ENCODE data around the gene ARHGAP24. TPM values are rescaled to one million over a fixed set of nuclear protein-coding genes. Genes with fewer than 3 reads are reported as not detected.
"Not testable (repeated sequence)": the region's sequence is repeated elsewhere in the genome, so short reads cannot be mapped to it uniquely, and the experiment has no call there.

The ARHGAP24 gene
- total RNA-seq, 2 donors from 2014 or later: 4.2 to 5.2 TPM

DNA sequence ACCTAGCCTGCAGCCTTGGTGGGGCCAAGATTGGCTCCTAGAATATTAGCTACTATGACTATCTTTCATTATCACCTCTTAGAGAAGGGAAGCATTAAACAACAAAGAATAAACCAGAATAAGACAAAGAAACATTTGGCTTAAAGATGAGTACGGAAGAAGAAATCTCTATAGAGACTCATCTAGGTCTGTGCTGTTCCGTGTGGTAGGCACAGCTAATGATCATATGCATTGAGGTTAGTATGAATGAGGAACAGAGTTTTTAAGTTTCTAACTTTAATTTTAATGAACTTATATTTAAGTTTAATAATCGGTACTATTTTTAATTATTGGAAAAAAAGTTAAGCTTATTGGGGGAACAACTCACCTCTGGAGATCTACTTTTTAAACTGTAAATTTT, 24.6 kb downstream of the ARHGAP24 start:
- no peak overlapping the region for H3K27ac ChIP-seq
- H3K4me1 ChIP-seq: no peaks in the 10 kb centered on the region
- no peak overlapping the region for H3K9ac ChIP-seq (ENCODE audit: low read depth in 2 of 2, low read length in 2 of 2)
- TF ChIP-seq, protein P1, sequence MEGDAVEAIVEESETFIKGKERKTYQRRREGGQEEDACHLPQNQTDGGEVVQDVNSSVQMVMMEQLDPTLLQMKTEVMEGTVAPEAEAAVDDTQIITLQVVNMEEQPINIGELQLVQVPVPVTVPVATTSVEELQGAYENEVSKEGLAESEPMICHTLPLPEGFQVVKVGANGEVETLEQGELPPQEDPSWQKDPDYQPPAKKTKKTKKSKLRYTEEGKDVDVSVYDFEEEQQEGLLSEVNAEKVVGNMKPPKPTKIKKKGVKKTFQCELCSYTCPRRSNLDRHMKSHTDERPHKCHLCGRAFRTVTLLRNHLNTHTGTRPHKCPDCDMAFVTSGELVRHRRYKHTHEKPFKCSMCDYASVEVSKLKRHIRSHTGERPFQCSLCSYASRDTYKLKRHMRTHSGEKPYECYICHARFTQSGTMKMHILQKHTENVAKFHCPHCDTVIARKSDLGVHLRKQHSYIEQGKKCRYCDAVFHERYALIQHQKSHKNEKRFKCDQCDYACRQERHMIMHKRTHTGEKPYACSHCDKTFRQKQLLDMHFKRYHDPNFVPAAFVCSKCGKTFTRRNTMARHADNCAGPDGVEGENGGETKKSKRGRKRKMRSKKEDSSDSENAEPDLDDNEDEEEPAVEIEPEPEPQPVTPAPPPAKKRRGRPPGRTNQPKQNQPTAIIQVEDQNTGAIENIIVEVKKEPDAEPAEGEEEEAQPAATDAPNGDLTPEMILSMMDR (IDR thresholded peaks at IDR 0.05): no peak
- no peak overlapping the region for H3K4me3 ChIP-seq
- H3K27me3 ChIP-seq: no peaks in the 10 kb centered on the region
- no peaks in the 10 kb centered on the region for H3K9me3 ChIP-seq
- no peak for DNase-seq
- intact Hi-C loops (cut with DNase I): no loop called here
- H3K36me3 ChIP-seq: no peaks in the 10 kb centered on the region

- Histone ChIP-seq H3K9me3 (no peaks in the 10 kb centered on the region), H3K36me3 (no peaks in the 10 kb centered on the region), H3K27ac (no peak overlapping the region), H3K27me3 (no peaks in the 10 kb centered on the region), H3K4me3 (no peak overlapping the region), H3K9ac (ENCODE audit: low read depth in 2 of 2, low read length in 2 of 2) (no peak overlapping the region), H3K4me1 (no peaks in the 10 kb centered on the region)
- DNase-seq: no peak
- TF ChIP-seq, protein P1 (IDR thresholded peaks at IDR 0.05): no peak
- intact Hi-C loops (cut with DNase I): no loop called here
Measured at GRCh38 chr4:85500110-85500867, 25.3 kb downstream of the ARHGAP24 start.

- H3K36me3 ChIP-seq; H3K27ac ChIP-seq; intact Hi-C loops (cut with DNase I); H3K9me3 ChIP-seq; H3K9ac ChIP-seq (ENCODE audit: low read depth in 2 of 2, low read length in 2 of 2); H3K4me1 ChIP-seq; H3K4me3 ChIP-seq; H3K27me3 ChIP-seq; DNase-seq: not testable (repeated sequence)
Measured at GRCh38 chr4:85501145-85501544, 26.2 kb downstream of the ARHGAP24 start.

DNA sequence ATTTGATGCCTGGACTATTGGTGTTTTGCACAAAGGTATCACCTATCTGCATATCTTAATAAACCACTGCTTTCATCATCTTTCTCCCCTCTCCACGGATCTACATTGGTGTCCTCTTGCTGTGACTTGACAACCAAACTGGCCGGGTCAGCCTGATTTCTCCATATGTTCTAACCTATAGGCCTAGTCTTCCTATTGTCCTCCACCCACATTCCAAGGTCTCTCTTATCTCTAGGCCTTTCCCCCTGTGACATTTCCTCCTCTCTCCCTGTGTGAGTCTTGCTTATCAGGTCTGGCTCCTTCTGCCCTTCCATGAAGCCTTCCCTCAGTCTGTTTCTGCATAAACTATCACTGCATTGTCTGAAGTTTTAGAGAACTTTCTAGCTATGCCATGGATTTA, 33.7 kb downstream of the ARHGAP24 start:
- no peak overlapping the region for H3K9ac ChIP-seq (ENCODE audit: low read depth in 2 of 2, low read length in 2 of 2)
- no peaks in the 10 kb centered on the region for H3K36me3 ChIP-seq
- no peak overlapping the region for H3K27ac ChIP-seq
- TF ChIP-seq, protein P1 (IDR thresholded peaks at IDR 0.05): no peak
- H3K9me3 ChIP-seq: no peaks in the 10 kb centered on the region
- peaks cover 4% of the 10 kb centered on the region for H3K4me1 ChIP-seq
- intact Hi-C loops (cut with DNase I): no loop called here
- no peaks in the 10 kb centered on the region for H3K27me3 ChIP-seq
- no peak overlapping the region for H3K4me3 ChIP-seq
- no peak for DNase-seq

DNA sequence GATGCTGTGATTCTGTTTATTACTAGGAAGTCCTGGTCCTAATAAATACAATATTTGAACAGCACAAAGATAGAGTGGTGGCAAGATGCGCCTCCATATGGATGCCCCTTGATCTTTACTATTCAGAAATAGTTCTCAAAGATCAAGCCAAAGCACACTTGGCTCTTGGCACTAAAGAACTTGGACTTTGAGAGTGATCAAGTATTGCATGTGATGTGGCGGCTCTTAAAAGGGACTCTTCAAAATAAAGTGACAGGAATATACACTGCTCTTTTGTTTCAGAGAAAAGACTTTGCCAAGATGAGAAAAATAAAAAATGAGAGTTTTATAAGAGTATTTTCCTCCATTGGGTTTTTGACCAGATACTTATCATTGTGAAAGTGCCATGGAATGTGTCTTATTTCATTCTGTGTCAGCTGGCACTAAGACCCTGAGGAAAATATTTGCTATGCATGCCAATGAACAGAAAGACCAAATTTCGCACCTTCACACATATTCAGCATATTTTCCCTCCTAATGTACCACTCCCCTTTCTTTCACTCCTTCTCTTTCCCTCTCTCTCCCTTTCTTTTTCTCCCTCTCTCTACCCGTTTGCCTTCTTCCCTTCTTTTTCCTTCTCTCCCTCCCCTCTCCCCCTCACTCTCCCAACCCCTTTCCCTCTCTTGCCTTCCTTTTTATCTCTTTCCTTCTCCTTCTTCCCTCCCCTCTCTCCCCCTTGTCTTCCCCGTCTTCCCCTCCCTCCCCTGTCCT, 35.1 kb downstream of the ARHGAP24 start:
- Histone ChIP-seq H3K36me3 (no peaks in the 10 kb centered on the region), H3K9me3 (no peaks in the 10 kb centered on the region), H3K27ac (no peak overlapping the region), H3K4me1 (peaks cover 4% of the 10 kb centered on the region), H3K9ac (ENCODE audit: low read depth in 2 of 2, low read length in 2 of 2) (no peak overlapping the region), H3K27me3 (no peaks in the 10 kb centered on the region), H3K4me3 (no peak overlapping the region)
- intact Hi-C loops (cut with DNase I): no loop called here
- DNase-seq: no peak
- TF ChIP-seq, protein P1 (IDR thresholded peaks at IDR 0.05): no peak

GRCh38 chr4:85510632-85510984, 35.7 kb downstream of the ARHGAP24 start:
- H3K9ac ChIP-seq (ENCODE audit: low read depth in 2 of 2, low read length in 2 of 2): no peak overlapping the region
- intact Hi-C loops (cut with DNase I): no loop called here
- H3K27ac ChIP-seq: no peak overlapping the region
- peaks cover 4% of the 10 kb centered on the region for H3K4me1 ChIP-seq
- H3K9me3 ChIP-seq: no peaks in the 10 kb centered on the region
- no peaks in the 10 kb centered on the region for H3K36me3 ChIP-seq
- H3K27me3 ChIP-seq: no peaks in the 10 kb centered on the region
- no peak for DNase-seq
- TF ChIP-seq, protein P1 (IDR thresholded peaks at IDR 0.05): no peak
- H3K4me3 ChIP-seq: no peak overlapping the region

All from colonic mucosa (tissue), 4 donors.